A673 (cell line): ENCODE measurements around the gene ZNF24. TPM values are rescaled to one million over a fixed set of nuclear protein-coding genes. Genes with fewer than 3 reads are reported as not detected.

Experiments
- BruUV-seq: library from RNA; stranded (reverse); fragments of 400-500 nt; replicated peaks from 2 replicates; lab custom pipeline; 2021; lab: Mats Ljungman, UMichigan
- CTCF ChIA-PET: fragments of 300-600 bp; sonication (Branson Sonifier 250); formaldehyde crosslinking; loops from one replicate; lab custom pipeline; 2022; ENCODE audit warnings: antibody characterized with exemption; lab: Charles Lee
- POLR2A ChIA-PET: fragments of 300-600 bp; sonication (Branson Sonifier 250); formaldehyde crosslinking; loops from one replicate; lab custom pipeline; 2022; ENCODE audit warnings: antibody characterized with exemption; ENCODE audit not compliant: low non-redundant PET; lab: Charles Lee
- DNase-seq: peaks from one replicate; pipeline ENCODE4 v3.0.0-alpha.2; 2015; ENCODE audit warnings: low spot score
- H3K27ac ChIP-seq: fragments of 200-600 bp; sonication (generic); 2 replicates; pipeline ENCODE4 v1.5.1; 2016; ENCODE audit warnings: mixed run types, low read depth, mild to moderate bottlenecking, mixed read lengths, antibody characterized with exemption, low read length; ENCODE audit not compliant: poor library complexity, severe bottlenecking
- H3K27me3 ChIP-seq: fragments of 200-600 bp; sonication (generic); replicated peaks from 2 replicates; pipeline ENCODE4 v1.6.1; 2017; ENCODE audit warnings: mixed run types, low read depth, mild to moderate bottlenecking, mixed read lengths, antibody characterized with exemption, low read length; ENCODE audit not compliant: insufficient read depth, poor library complexity
- H3K36me3 ChIP-seq: fragments of 200-600 bp; sonication (generic); 2 replicates; pipeline ENCODE4 v1.6.1; 2016; ENCODE audit warnings: mixed run types, mild to moderate bottlenecking, mixed read lengths, antibody characterized with exemption, low read length; ENCODE audit not compliant: insufficient read depth, poor library complexity, severe bottlenecking
- H3K4me1 ChIP-seq: fragments of 200-600 bp; sonication (generic); 2 replicates; pipeline ENCODE4 v1.6.1; 2017; ENCODE audit warnings: mixed run types, mild to moderate bottlenecking, mixed read lengths, antibody characterized with exemption, low read length; ENCODE audit not compliant: insufficient read depth, poor library complexity, severe bottlenecking
- H3K4me3 ChIP-seq: fragments of 200-600 bp; sonication (generic); 2 replicates; pipeline ENCODE4 v1.5.1; 2016; ENCODE audit warnings: low read depth, mixed run types, mild to moderate bottlenecking, mixed read lengths, low read length; ENCODE audit not compliant: poor library complexity, severe bottlenecking
- H3K9me3 ChIP-seq: fragments of 200-600 bp; sonication (generic); 2 replicates; pipeline ENCODE4 v1.6.1; 2016; ENCODE audit warnings: mixed run types, low read depth, mild to moderate bottlenecking, mixed read lengths, antibody characterized with exemption, low read length; ENCODE audit not compliant: poor library complexity, severe bottlenecking
- CTCF ChIP-seq: fragments of 300-800, 200-600 bp; sonication (generic); conservative IDR thresholded peaks from 2 replicates; pipeline ENCODE4 v1.5.1; 2017; ENCODE audit warnings: low read depth, mild to moderate bottlenecking, antibody characterized with exemption, low read length, moderate library complexity, mixed read lengths
- EZH2 ChIP-seq: fragments of 200-600 bp; sonication (generic); IDR thresholded peaks from 2 replicates; pipeline ENCODE4 v1.6.1; 2017; ENCODE audit warnings: borderline replicate concordance, low read depth, mild to moderate bottlenecking, mixed read lengths, antibody characterized with exemption, low read length; ENCODE audit not compliant: poor library complexity, severe bottlenecking
- intact Hi-C: fragments of 100-400 bp; cut with micrococcal nuclease; formaldehyde crosslinking; loops from one replicate; pipeline ENCODE4 v1.10.0; 2022; ENCODE audit not compliant: unreplicated experiment
- total RNA-seq: library from RNA; stranded (reverse); gene quantifications from 2 replicates; pipeline ENCODE4 v1.2.3, GENCODE V29; 2021

The ZNF24 gene
- total RNA-seq, 1 experiment from 2014 or later = 63.3 TPM

- CTCF ChIA-PET = no interaction called here
- no peak for DNase-seq
- Histone ChIP-seq H3K27me3 (peaks cover 8% of the 10 kb centered on the region), H3K27ac (no peak overlapping the region), H3K4me1 (peaks cover 6% of the 10 kb centered on the region), H3K36me3 (no peaks in the 10 kb centered on the region), H3K9me3 (no peaks in the 10 kb centered on the region), H3K4me3 (peak overlapping the region; percentile 76)
- POLR2A ChIA-PET = no interaction called here
- intact Hi-C loops = no loop called here
- BruUV-seq = no TSS peak
- no peak for TF ChIP-seq CTCF
- no peak for TF ChIP-seq EZH2
Measured at GRCh38 chr18:35376393-35376741, 32.1 kb upstream of the ZNF24 start.

GRCh38 chr18:35374708-35375107 lies 30.5 kb upstream of the ZNF24 start:
- no peaks in the 10 kb centered on the region for H3K9me3 ChIP-seq
- intact Hi-C loops = no loop called here
- peak; percentile 25 for DNase-seq
- no peak overlapping the region for H3K4me3 ChIP-seq
- TF ChIP-seq EZH2 = no peak
- TF ChIP-seq CTCF = no peak
- POLR2A ChIA-PET = interaction anchor here (0.7 kb wide), 1 partner anchor 8 kb away, joined by 4 read pairs; no protein-coding TSS in a partner anchor
- peaks cover 8% of the 10 kb centered on the region for H3K27me3 ChIP-seq
- BruUV-seq = no TSS peak
- H3K4me1 ChIP-seq = peaks cover 6% of the 10 kb centered on the region
- CTCF ChIA-PET = no interaction called here
- H3K27ac ChIP-seq = no peak overlapping the region
- H3K36me3 ChIP-seq = no peaks in the 10 kb centered on the region

GRCh38 chr18:35371412-35372195 lies 27.4 kb upstream of the ZNF24 start:
- CTCF ChIA-PET = no interaction called here
- no peak overlapping the region for H3K27ac ChIP-seq
- H3K9me3 ChIP-seq = no peaks in the 10 kb centered on the region
- H3K27me3 ChIP-seq = no peaks in the 10 kb centered on the region
- no TSS peak for BruUV-seq
- no peaks in the 10 kb centered on the region for H3K4me1 ChIP-seq
- POLR2A ChIA-PET = no interaction called here
- TF ChIP-seq CTCF (no peak), EZH2 (no peak)
- DNase-seq = no peak
- intact Hi-C loops = no loop called here
- no peaks in the 10 kb centered on the region for H3K36me3 ChIP-seq
- H3K4me3 ChIP-seq = no peak overlapping the region
